Measurements from ENCODE around the gene ARL5A. TPM values are rescaled to one million over a fixed set of nuclear protein-coding genes. Genes with fewer than 3 reads are reported as not detected.

The ARL5A gene
- total RNA-seq, 2 experiments from 2014 or later, result 54.6 to 63.2 TPM

DNA sequence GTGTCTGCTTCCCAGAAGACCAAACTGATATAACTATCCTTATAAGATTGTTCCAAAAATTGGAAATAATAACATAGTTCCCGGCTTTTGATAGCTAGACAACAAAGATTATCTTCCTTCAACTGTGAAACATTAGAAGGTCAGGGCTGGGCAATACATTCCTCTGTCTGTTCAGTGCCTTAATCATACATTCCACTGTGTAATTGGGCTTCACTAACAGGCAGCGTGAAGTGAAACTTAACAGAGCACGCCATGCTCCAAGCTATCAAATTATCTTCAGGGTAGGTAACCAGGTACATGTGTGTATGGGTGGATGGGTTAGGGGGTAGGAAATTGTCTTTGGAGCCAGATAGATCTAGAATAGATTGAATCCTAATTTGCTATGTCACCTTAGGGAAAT, 23.5 kb upstream of the ARL5A start:
- CTCF ChIA-PET, result no interaction called here
- Mint-ChIP-seq H3K27ac (no peak overlapping the region), H3K27me3 (peaks cover 1% of the 10 kb centered on the region), H3K9me3 (no peaks in the 10 kb centered on the region), H3K4me3 (no peak overlapping the region), H3K4me1 (ENCODE audit: low read depth) (no peaks in the 10 kb centered on the region), H3K36me3 (no peaks in the 10 kb centered on the region)
- no peak for DNase-seq
- POLR2A ChIA-PET, result no interaction called here
- intact Hi-C loops (cut with micrococcal nuclease), result no loop called here

DNA sequence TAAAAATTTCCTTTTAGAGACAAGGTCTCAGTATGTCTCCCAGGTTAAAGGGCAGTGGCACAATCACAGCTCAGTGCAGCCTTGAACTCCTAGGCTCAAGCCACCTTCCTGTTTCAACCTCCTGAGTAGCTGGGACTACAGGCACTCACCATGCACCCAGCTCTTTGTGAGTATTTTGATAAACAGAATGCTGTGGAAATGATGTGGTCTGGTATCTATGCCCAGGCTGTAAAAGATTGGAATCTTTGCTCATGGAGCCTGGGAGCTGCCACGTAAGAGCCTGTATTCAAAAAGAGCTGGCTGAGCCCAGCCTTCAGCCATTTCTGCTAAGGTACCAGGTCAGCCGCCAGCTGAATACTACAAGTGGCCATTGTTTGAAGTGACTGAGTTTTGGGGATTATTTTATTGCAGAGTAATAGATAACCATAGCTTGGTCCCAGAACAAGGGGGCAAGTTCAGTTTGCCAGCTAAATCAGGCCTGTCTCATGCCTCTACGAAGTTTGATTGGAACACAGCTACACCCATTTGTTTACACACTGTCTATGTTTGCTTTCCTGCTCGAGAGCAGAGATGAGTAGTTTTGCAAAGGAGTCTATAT, 21.3 kb upstream of the ARL5A start:
- Mint-ChIP-seq H3K36me3 (no peaks in the 10 kb centered on the region), H3K9me3 (no peaks in the 10 kb centered on the region), H3K4me1 (ENCODE audit: low read depth) (no peaks in the 10 kb centered on the region), H3K27me3 (peaks cover 1% of the 10 kb centered on the region), H3K4me3 (no peak overlapping the region), H3K27ac (no peak overlapping the region)
- no peak for DNase-seq
- POLR2A ChIA-PET, result no interaction called here
- intact Hi-C loops (cut with micrococcal nuclease), result no loop called here
- CTCF ChIA-PET, result no interaction called here

- no peak for DNase-seq
- POLR2A ChIA-PET, result no interaction called here
- H3K27ac Mint-ChIP-seq, result no peak overlapping the region
- peaks cover 3% of the 10 kb centered on the region for H3K27me3 Mint-ChIP-seq
- H3K4me3 Mint-ChIP-seq, result no peak overlapping the region
- H3K36me3 Mint-ChIP-seq, result no peaks in the 10 kb centered on the region
- intact Hi-C loops (cut with micrococcal nuclease), result no loop called here
- no peaks in the 10 kb centered on the region for H3K9me3 Mint-ChIP-seq
- CTCF ChIA-PET, result no interaction called here
- no peaks in the 10 kb centered on the region for H3K4me1 Mint-ChIP-seq (ENCODE audit: low read depth)
These were observed 17.7 kb upstream of the ARL5A start for GRCh38 chr2:151845884-151846283.

GRCh38 chr2:151845481-151845880, 17.3 kb upstream of the ARL5A start:
- H3K27ac Mint-ChIP-seq, result no peak overlapping the region

GRCh38 chr2:151844211-151844896, 16.1 kb upstream of the ARL5A start:
- H3K9me3 Mint-ChIP-seq, result no peaks in the 10 kb centered on the region

More at GRCh38 chr2:151845481-151845880, 17.3 kb upstream of the ARL5A start:
- Mint-ChIP-seq H3K36me3 (no peaks in the 10 kb centered on the region), H3K4me3 (no peak overlapping the region), H3K4me1 (ENCODE audit: low read depth) (no peaks in the 10 kb centered on the region), H3K9me3 (no peaks in the 10 kb centered on the region), H3K27me3 (peaks cover 3% of the 10 kb centered on the region)
- intact Hi-C loops (cut with micrococcal nuclease), result no loop called here
- ChIA-PET POLR2A (no interaction called here), CTCF (no interaction called here)
- DNase-seq, result no peak

DNA sequence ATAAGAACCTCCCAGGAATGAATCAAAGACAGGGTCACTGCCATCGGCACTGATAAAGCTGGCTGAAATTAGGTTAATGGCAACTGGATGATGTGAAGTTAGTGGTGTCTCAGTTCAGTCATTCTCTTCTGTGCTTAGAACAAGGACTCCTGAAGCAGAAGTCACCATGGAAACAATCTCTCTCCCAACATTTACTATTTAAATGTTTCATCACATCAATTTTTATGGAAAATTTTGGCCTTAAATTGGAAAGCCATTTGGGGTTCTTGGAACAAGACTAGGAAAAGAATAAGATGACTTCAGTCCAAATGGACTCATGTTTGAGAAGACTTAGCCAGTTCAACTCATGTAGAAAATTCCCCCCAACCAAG, 15.5 kb upstream of the ARL5A start:
- intact Hi-C loops (cut with micrococcal nuclease), result no loop called here
- Mint-ChIP-seq H3K4me1 (ENCODE audit: low read depth) (no peaks in the 10 kb centered on the region), H3K9me3 (no peaks in the 10 kb centered on the region), H3K36me3 (no peaks in the 10 kb centered on the region), H3K4me3 (no peak overlapping the region), H3K27ac (no peak overlapping the region), H3K27me3 (peaks cover 5% of the 10 kb centered on the region)
- POLR2A ChIA-PET, result no interaction called here
- CTCF ChIA-PET, result no interaction called here
- no peak for DNase-seq

More at GRCh38 chr2:151844211-151844896, 16.1 kb upstream of the ARL5A start:
- Mint-ChIP-seq H3K4me1 (ENCODE audit: low read depth) (no peaks in the 10 kb centered on the region), H3K27ac (no peak overlapping the region), H3K4me3 (no peak overlapping the region), H3K27me3 (peaks cover 3% of the 10 kb centered on the region), H3K36me3 (no peaks in the 10 kb centered on the region)
- ChIA-PET CTCF (no interaction called here), POLR2A (no interaction called here)
- no peak for DNase-seq
- intact Hi-C loops (cut with micrococcal nuclease), result no loop called here

- no peaks in the 10 kb centered on the region for H3K9me3 Mint-ChIP-seq
- ChIA-PET POLR2A (no interaction called here), CTCF (no interaction called here)
- intact Hi-C loops (cut with micrococcal nuclease), result no loop called here
- H3K4me3 Mint-ChIP-seq, result no peak overlapping the region
- no peak overlapping the region for H3K27ac Mint-ChIP-seq
- DNase-seq, result no peak
- no peaks in the 10 kb centered on the region for H3K36me3 Mint-ChIP-seq
- H3K4me1 Mint-ChIP-seq (ENCODE audit: low read depth), result no peaks in the 10 kb centered on the region
- H3K27me3 Mint-ChIP-seq, result peaks cover 5% of the 10 kb centered on the region
These were observed 14.8 kb upstream of the ARL5A start for GRCh38 chr2:151842830-151843690.

- peaks cover 3% of the 10 kb centered on the region for H3K27me3 Mint-ChIP-seq
- H3K4me1 Mint-ChIP-seq (ENCODE audit: low read depth), result no peaks in the 10 kb centered on the region
- no peak for DNase-seq
- H3K27ac Mint-ChIP-seq, result no peak overlapping the region
- POLR2A ChIA-PET, result no interaction called here
- H3K36me3 Mint-ChIP-seq, result no peaks in the 10 kb centered on the region
- no peak overlapping the region for H3K4me3 Mint-ChIP-seq
- intact Hi-C loops (cut with micrococcal nuclease), result no loop called here
- H3K9me3 Mint-ChIP-seq, result no peaks in the 10 kb centered on the region
- CTCF ChIA-PET, result interaction anchor here (1.0 to 1.6 kb wide), 2 partner anchors 13 to 21 kb away, joined by 3 to 5 read pairs; partner anchors contain the start of gene ARL5A
These were observed 12.8 kb upstream of the ARL5A start for GRCh38 chr2:151841047-151841424.

GRCh38 chr2:151840216-151841046, 12.2 kb upstream of the ARL5A start:
- Mint-ChIP-seq H3K4me3 (no peak overlapping the region), H3K9me3 (no peaks in the 10 kb centered on the region), H3K36me3 (no peaks in the 10 kb centered on the region), H3K27ac (no peak overlapping the region), H3K27me3 (peaks cover 3% of the 10 kb centered on the region), H3K4me1 (ENCODE audit: low read depth) (no peaks in the 10 kb centered on the region)
- no peak for DNase-seq
- POLR2A ChIA-PET, result no interaction called here
- intact Hi-C loops (cut with micrococcal nuclease), result loop anchor here (1.0 kb wide), 1 partner anchor 39 kb away; no protein-coding TSS in a partner anchor
- CTCF ChIA-PET, result interaction anchor here (1.0 to 1.6 kb wide), 2 partner anchors 12 to 21 kb away, joined by 3 to 5 read pairs; partner anchors contain the start of gene ARL5A

DNA sequence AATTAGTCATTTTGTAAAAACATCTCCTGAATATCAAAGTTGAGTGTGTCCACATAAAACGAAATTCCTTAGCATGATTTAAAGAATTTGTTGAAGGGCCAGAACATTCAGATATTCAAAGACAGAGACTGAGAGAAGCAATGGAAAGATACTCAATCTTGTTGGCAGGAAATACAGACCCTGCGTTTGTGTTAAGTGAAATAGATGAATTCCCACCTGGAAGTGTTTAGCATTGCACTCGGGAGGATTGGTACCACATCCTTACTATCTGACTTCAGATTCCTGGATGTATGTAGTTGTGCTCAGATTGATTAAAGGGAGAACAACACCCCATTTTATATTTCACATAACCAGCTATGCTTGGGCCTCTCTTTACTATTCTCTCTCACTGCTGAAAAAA, 9.7 kb upstream of the ARL5A start:
- H3K4me1 Mint-ChIP-seq (ENCODE audit: low read depth), result no peaks in the 10 kb centered on the region
- CTCF ChIA-PET, result no interaction called here
- H3K9me3 Mint-ChIP-seq, result no peaks in the 10 kb centered on the region
- no peak overlapping the region for H3K4me3 Mint-ChIP-seq
- no peak for DNase-seq
- peaks cover 3% of the 10 kb centered on the region for H3K27me3 Mint-ChIP-seq
- intact Hi-C loops (cut with micrococcal nuclease), result no loop called here
- no peaks in the 10 kb centered on the region for H3K36me3 Mint-ChIP-seq
- POLR2A ChIA-PET, result no interaction called here
- no peak overlapping the region for H3K27ac Mint-ChIP-seq

DNA sequence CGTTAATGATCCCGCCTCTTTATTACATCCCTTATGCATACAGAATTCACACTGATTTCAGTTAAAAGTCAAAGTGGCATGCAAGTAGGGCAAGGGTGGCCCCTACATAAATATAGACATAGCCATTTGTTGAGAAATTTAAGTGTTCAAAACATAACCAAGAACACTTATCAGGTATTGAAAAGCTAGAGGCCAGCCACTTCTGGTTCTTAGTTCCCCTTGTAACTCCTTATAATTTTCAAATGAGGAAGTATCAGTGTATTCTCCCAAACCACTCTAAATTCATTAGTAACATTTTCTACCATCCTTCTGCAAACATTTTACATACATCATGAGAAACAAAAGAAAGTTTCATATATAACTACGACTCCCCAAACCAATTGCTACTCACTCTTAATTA, 5.8 kb upstream of the ARL5A start:
- Mint-ChIP-seq H3K4me3 (no peak overlapping the region), H3K27ac (no peak overlapping the region), H3K4me1 (ENCODE audit: low read depth) (no peaks in the 10 kb centered on the region), H3K9me3 (no peaks in the 10 kb centered on the region), H3K27me3 (no peaks in the 10 kb centered on the region), H3K36me3 (no peaks in the 10 kb centered on the region)
- ChIA-PET CTCF (interaction anchor here (1.0 kb wide), 1 partner anchor 192 kb away, joined by 3 read pairs; no protein-coding TSS in a partner anchor), POLR2A (no interaction called here)
- DNase-seq, result no peak
- intact Hi-C loops (cut with micrococcal nuclease), result no loop called here

DNA sequence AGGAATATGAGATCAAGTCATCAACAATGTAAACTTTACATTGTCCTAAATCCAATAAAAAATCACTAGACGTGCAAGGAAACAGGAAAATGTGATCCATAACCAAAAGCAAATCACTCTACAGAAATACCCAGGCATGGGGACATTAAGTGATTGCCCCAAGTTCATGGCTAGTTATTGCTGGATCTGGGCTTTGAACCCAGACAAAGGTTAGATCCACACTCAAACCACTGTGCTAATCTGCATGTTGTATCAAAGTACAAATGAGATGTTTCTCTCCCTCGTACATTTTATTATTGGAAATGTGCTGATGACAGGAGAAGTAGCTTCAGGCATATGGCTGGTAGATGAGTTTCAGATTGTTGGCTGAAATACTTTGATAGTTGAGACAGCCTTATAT, 2.7 kb upstream of the ARL5A start:
- Mint-ChIP-seq H3K9me3 (no peaks in the 10 kb centered on the region), H3K4me1 (ENCODE audit: low read depth) (peaks cover 19% of the 10 kb centered on the region), H3K27ac (no peak overlapping the region), H3K4me3 (no peak overlapping the region), H3K36me3 (no peaks in the 10 kb centered on the region), H3K27me3 (no peaks in the 10 kb centered on the region)
- CTCF ChIA-PET, result interaction anchor here (0.6 to 1.0 kb wide), 3 partner anchors 20 to 704 kb away, joined by 3 to 4 read pairs (median 3); no protein-coding TSS in a partner anchor
- intact Hi-C loops (cut with micrococcal nuclease), result no loop called here
- POLR2A ChIA-PET, result no interaction called here
- no peak for DNase-seq
